ENCODE data around the gene GRM2.

GRCh38 chr3:51679777-51680176, 27.1 kb upstream of the GRM2 start:
- TF ChIP-seq, protein P1, sequence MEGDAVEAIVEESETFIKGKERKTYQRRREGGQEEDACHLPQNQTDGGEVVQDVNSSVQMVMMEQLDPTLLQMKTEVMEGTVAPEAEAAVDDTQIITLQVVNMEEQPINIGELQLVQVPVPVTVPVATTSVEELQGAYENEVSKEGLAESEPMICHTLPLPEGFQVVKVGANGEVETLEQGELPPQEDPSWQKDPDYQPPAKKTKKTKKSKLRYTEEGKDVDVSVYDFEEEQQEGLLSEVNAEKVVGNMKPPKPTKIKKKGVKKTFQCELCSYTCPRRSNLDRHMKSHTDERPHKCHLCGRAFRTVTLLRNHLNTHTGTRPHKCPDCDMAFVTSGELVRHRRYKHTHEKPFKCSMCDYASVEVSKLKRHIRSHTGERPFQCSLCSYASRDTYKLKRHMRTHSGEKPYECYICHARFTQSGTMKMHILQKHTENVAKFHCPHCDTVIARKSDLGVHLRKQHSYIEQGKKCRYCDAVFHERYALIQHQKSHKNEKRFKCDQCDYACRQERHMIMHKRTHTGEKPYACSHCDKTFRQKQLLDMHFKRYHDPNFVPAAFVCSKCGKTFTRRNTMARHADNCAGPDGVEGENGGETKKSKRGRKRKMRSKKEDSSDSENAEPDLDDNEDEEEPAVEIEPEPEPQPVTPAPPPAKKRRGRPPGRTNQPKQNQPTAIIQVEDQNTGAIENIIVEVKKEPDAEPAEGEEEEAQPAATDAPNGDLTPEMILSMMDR (conservative IDR thresholded peaks at IDR 0.05; ENCODE audit: low read length): no peak
- TF ChIP-seq EZH2phosphoT487 (IDR thresholded peaks at IDR 0.05; ENCODE audit: borderline replicate concordance, low read depth, low read length): no peak
